SK-N-SH treated with all-trans-retinoic acid at 6 μM for 48 hours (cell line): ENCODE results near the gene RIC8B.

Experiments
- ATAC-seq: fragments of 200-7000 bp; cut with Tn5 transposase; 3 replicates; pipeline ENCODE4 v1.9.1; 2020; ENCODE audit warnings: mild to moderate bottlenecking, moderate library complexity
- ARNTL ChIP-seq: fragments of 450-650 bp; formaldehyde crosslinking; IDR thresholded peaks from 2 replicates; pipeline ENCODE4 v1.5.0; 2020; ENCODE audit warnings: low read depth, mild to moderate bottlenecking, moderate library complexity, borderline replicate concordance
- BACH2 ChIP-seq: fragments of 250-450 bp; sonication (Bioruptor Pico); IDR thresholded peaks from 2 replicates; pipeline ENCODE4 v1.9.0; 2021; ENCODE audit warnings: mild to moderate bottlenecking, borderline replicate concordance
- CREB5 ChIP-seq: fragments of 250-450 bp; sonication (Bioruptor Pico); IDR thresholded peaks from 2 replicates; pipeline ENCODE4 v1.5.1; 2020; ENCODE audit warnings: low read depth, mild to moderate bottlenecking, moderate library complexity
- CSDC2 ChIP-seq: fragments of 250-450 bp; sonication (Bioruptor Pico); IDR thresholded peaks from 2 replicates; pipeline ENCODE4 v1.5.0; 2020; ENCODE audit warnings: mild to moderate bottlenecking, moderate library complexity
- CSRNP3 ChIP-seq: fragments of 250-450 bp; sonication (Bioruptor Pico); IDR thresholded peaks from 2 replicates; pipeline ENCODE4 v1.5.1; 2021; ENCODE audit warnings: mild to moderate bottlenecking, moderate library complexity
- ESRRG ChIP-seq: fragments of 250-450 bp; sonication (Bioruptor Pico); IDR thresholded peaks from 2 replicates; pipeline ENCODE4 v1.6.1; 2021; ENCODE audit warnings: mild to moderate bottlenecking
- GLIS3 ChIP-seq: fragments of 250-450 bp; sonication (Bioruptor Pico); IDR thresholded peaks from 2 replicates; pipeline ENCODE4 v1.5.0; 2020; ENCODE audit warnings: mild to moderate bottlenecking, moderate library complexity
- ISL1 ChIP-seq: fragments of 250-450 bp; sonication (Bioruptor Pico); IDR thresholded peaks from 2 replicates; pipeline ENCODE4 v2.1.2; 2022; ENCODE audit warnings: mild to moderate bottlenecking, moderate library complexity
- OSR1 ChIP-seq: fragments of 250-450 bp; sonication (Bioruptor Pico); IDR thresholded peaks from 2 replicates; pipeline ENCODE4 v1.8.0; 2022; ENCODE audit warnings: moderate library complexity, mild to moderate bottlenecking, inconsistent platforms
- PATZ1 ChIP-seq: fragments of 250-450 bp; sonication (Bioruptor Pico); IDR thresholded peaks from 2 replicates; pipeline ENCODE4 v1.8.0; 2020; ENCODE audit warnings: mild to moderate bottlenecking, moderate library complexity, borderline replicate concordance
- POU6F1 ChIP-seq: fragments of 250-450 bp; sonication (Bioruptor Pico); IDR thresholded peaks from 2 replicates; pipeline ENCODE4 v1.8.0; 2021; ENCODE audit warnings: low read depth, mild to moderate bottlenecking, moderate library complexity, borderline replicate concordance
- PPARA ChIP-seq: fragments of 250-450 bp; sonication (Bioruptor Pico); IDR thresholded peaks from 2 replicates; pipeline ENCODE4 v1.5.0; 2020; ENCODE audit warnings: mild to moderate bottlenecking, borderline replicate concordance
- RARB ChIP-seq: fragments of 250-450 bp; sonication (Bioruptor Pico); IDR thresholded peaks from 2 replicates; pipeline ENCODE4 v1.8.0; 2021; ENCODE audit warnings: mild to moderate bottlenecking, moderate library complexity
- TCF4 ChIP-seq: fragments of 250-450 bp; sonication (Bioruptor Pico); IDR thresholded peaks from 2 replicates; pipeline ENCODE4 v1.8.0; 2021; ENCODE audit warnings: mild to moderate bottlenecking, moderate library complexity, borderline replicate concordance
- TOX ChIP-seq: fragments of 250-450 bp; sonication (Bioruptor Pico); IDR thresholded peaks from 2 replicates; pipeline ENCODE4 v1.8.0; 2021; ENCODE audit warnings: mild to moderate bottlenecking, moderate library complexity, borderline replicate concordance
- ZC3H10 ChIP-seq: fragments of 250-450 bp; sonication (Bioruptor Pico); IDR thresholded peaks from 2 replicates; pipeline ENCODE4 v1.5.1; 2021; ENCODE audit warnings: mild to moderate bottlenecking, moderate library complexity
- ZFP3 ChIP-seq: fragments of 250-450 bp; sonication (Bioruptor Pico); IDR thresholded peaks from 2 replicates; pipeline ENCODE4 v1.5.0; 2020; ENCODE audit warnings: mild to moderate bottlenecking, moderate library complexity
- ZNF565 ChIP-seq: fragments of 450-650 bp; formaldehyde crosslinking; conservative IDR thresholded peaks from 2 replicates; pipeline ENCODE4 v1.5.0; 2020; ENCODE audit warnings: low read depth, mild to moderate bottlenecking, moderate library complexity
- ZNF70 ChIP-seq: fragments of 450-650 bp; formaldehyde crosslinking; IDR thresholded peaks from 2 replicates; pipeline ENCODE4 v1.5.0; 2020; ENCODE audit warnings: mild to moderate bottlenecking, moderate library complexity
- ZNF8 ChIP-seq: fragments of 450-650 bp; formaldehyde crosslinking; IDR thresholded peaks from 2 replicates; pipeline ENCODE4 v1.5.0; 2020; ENCODE audit warnings: mild to moderate bottlenecking, moderate library complexity
- TF ChIP-seq, protein P1 (sequence below): fragments of 250-450 bp; sonication (Bioruptor Pico); IDR thresholded peaks from 2 replicates; pipeline ENCODE4 v1.5.0; 2020; ENCODE audit warnings: mild to moderate bottlenecking, moderate library complexity

RIC8B gene

DNA sequence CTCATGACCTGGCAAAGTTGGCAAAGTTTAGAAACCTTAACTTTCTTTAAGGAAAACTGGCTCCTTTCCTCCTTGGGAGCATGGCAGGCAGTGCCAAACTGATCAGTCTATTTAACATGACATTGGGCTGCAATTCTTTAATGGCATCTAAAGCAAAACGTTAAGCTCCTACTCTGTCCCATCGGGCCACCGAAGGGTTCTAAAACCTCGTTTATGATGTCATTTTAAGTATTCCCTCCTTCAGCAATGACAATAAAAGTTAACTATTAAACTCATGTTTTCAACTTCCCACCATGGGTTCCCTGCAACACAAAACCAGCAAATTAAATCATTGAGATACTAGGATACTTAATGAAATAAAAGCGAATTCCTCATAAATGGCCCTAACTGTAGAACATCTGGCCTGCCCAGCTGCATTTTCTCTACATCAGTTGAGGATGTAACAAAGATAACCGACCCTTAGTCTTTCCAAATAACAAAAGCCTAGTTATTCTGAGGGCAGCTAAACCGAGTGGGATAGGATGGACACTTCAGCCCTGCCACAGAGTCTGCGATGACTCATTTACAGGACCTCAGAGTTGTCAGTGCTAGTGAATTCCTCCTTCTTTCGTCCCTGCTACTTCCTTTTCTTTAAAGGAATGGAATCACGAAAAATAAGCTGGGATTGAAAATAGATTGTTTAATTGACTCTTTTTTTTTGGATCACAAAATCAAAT is 34.5 kb upstream of the RIC8B start:
- peak; percentile 86 for ATAC-seq
- TF ChIP-seq CSDC2 (CRISPR knock-in tag) (no peak), ZC3H10 (CRISPR knock-in tag) (no peak), ZNF70 (CRISPR knock-in tag) (no peak), OSR1 (CRISPR knock-in tag) (no peak), PPARA (CRISPR knock-in tag) (no peak), TCF4 (CRISPR knock-in tag) (no peak), ZFP3 (CRISPR knock-in tag) (no peak), POU6F1 (CRISPR knock-in tag) (no peak), ARNTL (no peak), ZNF8 (CRISPR knock-in tag) (no peak), PATZ1 (CRISPR knock-in tag) (no peak), CREB5 (CRISPR knock-in tag) (no peak), GLIS3 (CRISPR knock-in tag) (no peak), ESRRG (CRISPR knock-in tag) (no peak), CSRNP3 (CRISPR knock-in tag) (no peak)
- TF ChIP-seq, protein P1, sequence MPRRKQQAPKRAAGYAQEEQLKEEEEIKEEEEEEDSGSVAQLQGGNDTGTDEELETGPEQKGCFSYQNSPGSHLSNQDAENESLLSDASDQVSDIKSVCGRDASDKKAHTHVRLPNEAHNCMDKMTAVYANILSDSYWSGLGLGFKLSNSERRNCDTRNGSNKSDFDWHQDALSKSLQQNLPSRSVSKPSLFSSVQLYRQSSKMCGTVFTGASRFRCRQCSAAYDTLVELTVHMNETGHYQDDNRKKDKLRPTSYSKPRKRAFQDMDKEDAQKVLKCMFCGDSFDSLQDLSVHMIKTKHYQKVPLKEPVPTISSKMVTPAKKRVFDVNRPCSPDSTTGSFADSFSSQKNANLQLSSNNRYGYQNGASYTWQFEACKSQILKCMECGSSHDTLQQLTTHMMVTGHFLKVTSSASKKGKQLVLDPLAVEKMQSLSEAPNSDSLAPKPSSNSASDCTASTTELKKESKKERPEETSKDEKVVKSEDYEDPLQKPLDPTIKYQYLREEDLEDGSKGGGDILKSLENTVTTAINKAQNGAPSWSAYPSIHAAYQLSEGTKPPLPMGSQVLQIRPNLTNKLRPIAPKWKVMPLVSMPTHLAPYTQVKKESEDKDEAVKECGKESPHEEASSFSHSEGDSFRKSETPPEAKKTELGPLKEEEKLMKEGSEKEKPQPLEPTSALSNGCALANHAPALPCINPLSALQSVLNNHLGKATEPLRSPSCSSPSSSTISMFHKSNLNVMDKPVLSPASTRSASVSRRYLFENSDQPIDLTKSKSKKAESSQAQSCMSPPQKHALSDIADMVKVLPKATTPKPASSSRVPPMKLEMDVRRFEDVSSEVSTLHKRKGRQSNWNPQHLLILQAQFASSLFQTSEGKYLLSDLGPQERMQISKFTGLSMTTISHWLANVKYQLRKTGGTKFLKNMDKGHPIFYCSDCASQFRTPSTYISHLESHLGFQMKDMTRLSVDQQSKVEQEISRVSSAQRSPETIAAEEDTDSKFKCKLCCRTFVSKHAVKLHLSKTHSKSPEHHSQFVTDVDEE (CRISPR knock-in tag), result no peak
- TF ChIP-seq, all 23 proteins: peak for 0

- TF ChIP-seq GLIS3 (CRISPR knock-in tag) (no peak), ZNF565 (CRISPR knock-in tag) (no peak), ZC3H10 (CRISPR knock-in tag) (no peak), ZFP3 (CRISPR knock-in tag) (no peak), TOX (CRISPR knock-in tag) (no peak), BACH2 (no peak), ESRRG (CRISPR knock-in tag) (no peak), RARB (no peak), TCF4 (CRISPR knock-in tag) (no peak), ISL1 (CRISPR knock-in tag) (no peak)
- ATAC-seq, result no peak
These were observed 33.7 kb upstream of the RIC8B start for GRCh38 chr12:106740818-106741217.

DNA sequence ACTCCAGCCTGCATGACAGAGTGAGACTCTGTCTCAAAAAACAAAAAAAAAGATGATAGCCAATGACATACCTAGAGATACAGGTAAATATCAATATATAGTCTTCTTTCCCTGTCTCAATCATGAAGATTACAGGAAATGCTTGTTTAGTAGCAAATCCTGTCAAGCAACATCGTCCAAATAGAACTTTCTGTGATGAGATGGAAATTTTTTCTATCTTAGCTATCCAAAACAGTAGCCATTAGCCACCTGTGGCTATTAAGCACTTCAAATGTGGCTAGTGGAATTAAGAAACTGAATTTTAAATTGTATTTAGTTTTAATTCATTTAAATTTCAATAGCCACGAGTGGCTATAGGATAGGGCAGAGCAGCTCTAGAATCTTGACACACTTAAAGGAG is 33.2 kb upstream of the RIC8B start:
- ATAC-seq, result no peak
- TF ChIP-seq ZC3H10 (CRISPR knock-in tag), result no peak
